Activated B cell treated with CpG ODN at 0.5 μM for 24 hours (primary cell): ENCODE measurements around the gene ZER1. TPM values are rescaled to one million over a fixed set of nuclear protein-coding genes. Genes with fewer than 3 reads are reported as not detected.

Experiments
- ATAC-seq: fragments of 200-7000 bp; cut with Tn5 transposase; one replicate; pipeline ENCODE4 v1.10.0; 2021; ENCODE audit warnings: low read depth, mild to moderate bottlenecking, moderate library complexity
- CTCF ChIA-PET: fragments of 350-600 bp; sonication (Branson Sonifier 250); formaldehyde crosslinking; loops from one replicate; lab custom pipeline; 2021; ENCODE audit warnings: antibody characterized with exemption; lab: Charles Lee
- POLR2A ChIA-PET: fragments of 350-600 bp; sonication (Branson Sonifier 250); formaldehyde crosslinking; loops from one replicate; lab custom pipeline; 2021; ENCODE audit warnings: antibody characterized with exemption; lab: Charles Lee
- DNase-seq: peaks from one replicate; pipeline ENCODE4 v3.0.0; 2022
- H3K27ac Mint-ChIP-seq: one replicate; pipeline ENCODE4 v1.8.0; 2020; ENCODE audit warnings: mixed read lengths
- H3K27me3 Mint-ChIP-seq: one replicate; pipeline ENCODE4 v1.8.0; 2021; ENCODE audit warnings: mixed read lengths
- H3K36me3 Mint-ChIP-seq: one replicate; pipeline ENCODE4 v1.8.0; 2021; ENCODE audit warnings: low read depth, mixed read lengths
- H3K4me1 Mint-ChIP-seq: one replicate; pipeline ENCODE4 v1.8.0; 2021; ENCODE audit warnings: mixed read lengths
- H3K4me3 Mint-ChIP-seq: one replicate; pipeline ENCODE4 v1.8.0; 2020; ENCODE audit warnings: mild to moderate bottlenecking, mixed read lengths
- H3K9me3 Mint-ChIP-seq: one replicate; pipeline ENCODE4 v1.8.0; 2020; ENCODE audit warnings: mixed read lengths
- intact Hi-C: fragments of 100-400 bp; cut with micrococcal nuclease; formaldehyde crosslinking; loops from one replicate; pipeline ENCODE4 v1.15.1; 2024
- total RNA-seq: library from RNA; stranded (reverse); gene quantifications from 2 replicates; pipeline ENCODE4 v1.2.3, GENCODE V29; 2022
- TF ChIP-seq, protein P1 (sequence below): fragments of 200-600 bp; IDR thresholded peaks from one replicate; pipeline ENCODE4 v1.8.0; 2022; ENCODE audit warnings: antibody characterized with exemption, mild to moderate bottlenecking

ZER1 gene
- total RNA-seq, 1 donor from 2014 or later = 26.0 TPM

DNA sequence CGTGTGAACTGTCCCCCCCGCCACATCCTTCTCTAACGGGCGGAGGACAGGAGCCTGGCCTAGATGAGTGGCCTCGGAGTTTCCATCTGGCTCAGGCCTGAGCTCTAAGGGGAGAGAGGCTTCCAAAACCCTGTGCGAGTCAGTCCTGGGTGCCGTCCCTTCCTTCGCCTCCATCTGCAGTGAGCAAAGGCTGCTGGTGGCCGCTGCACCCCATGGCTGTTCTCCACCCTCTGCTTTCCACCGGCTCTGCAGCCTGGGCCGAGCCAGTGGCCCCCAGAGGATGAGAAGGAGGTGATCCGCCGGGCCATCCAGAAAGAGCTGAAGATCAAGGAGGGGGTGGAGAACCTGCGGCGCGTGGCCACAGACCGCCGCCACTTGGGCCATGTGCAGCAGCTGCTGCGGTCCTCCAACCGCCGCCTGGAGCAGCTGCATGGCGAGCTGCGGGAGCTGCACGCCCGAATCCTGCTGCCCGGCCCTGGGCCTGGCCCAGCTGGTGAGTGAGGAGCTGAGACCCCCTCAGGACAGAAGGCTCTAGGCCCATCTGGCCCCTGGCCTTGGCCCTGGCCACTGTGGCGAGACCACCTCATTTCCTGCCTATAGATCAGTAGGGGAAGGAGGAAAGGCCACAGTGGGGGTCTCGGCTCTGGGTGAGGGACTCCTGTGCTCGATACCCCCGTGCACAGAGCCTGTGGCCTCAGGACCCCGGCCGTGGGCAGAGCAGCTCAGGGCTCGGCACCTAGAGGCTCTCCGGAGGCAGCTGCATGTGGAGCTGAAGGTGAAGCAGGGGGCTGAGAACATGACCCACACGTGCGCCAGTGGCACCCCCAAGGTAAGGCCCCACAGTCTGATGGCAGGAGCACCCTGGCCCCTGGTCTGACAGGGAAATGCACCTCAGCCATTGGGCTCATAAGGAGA lies 66.4 kb downstream of the ZER1 start:
- ChIA-PET CTCF (no interaction called here), POLR2A (interaction anchor here (0.9 to 1.2 kb wide), 2 partner anchors 17 to 19 kb away, joined by 3 read pairs; partner anchors contain the start of gene ZDHHC12)
- ATAC-seq = no peak
- no peaks in the 10 kb centered on the region for H3K36me3 Mint-ChIP-seq
- H3K4me1 Mint-ChIP-seq = peaks cover 13% of the 10 kb centered on the region
- H3K27ac Mint-ChIP-seq = no peak overlapping the region
- H3K27me3 Mint-ChIP-seq = no peaks in the 10 kb centered on the region
- H3K4me3 Mint-ChIP-seq = no peak overlapping the region
- TF ChIP-seq, protein P1, sequence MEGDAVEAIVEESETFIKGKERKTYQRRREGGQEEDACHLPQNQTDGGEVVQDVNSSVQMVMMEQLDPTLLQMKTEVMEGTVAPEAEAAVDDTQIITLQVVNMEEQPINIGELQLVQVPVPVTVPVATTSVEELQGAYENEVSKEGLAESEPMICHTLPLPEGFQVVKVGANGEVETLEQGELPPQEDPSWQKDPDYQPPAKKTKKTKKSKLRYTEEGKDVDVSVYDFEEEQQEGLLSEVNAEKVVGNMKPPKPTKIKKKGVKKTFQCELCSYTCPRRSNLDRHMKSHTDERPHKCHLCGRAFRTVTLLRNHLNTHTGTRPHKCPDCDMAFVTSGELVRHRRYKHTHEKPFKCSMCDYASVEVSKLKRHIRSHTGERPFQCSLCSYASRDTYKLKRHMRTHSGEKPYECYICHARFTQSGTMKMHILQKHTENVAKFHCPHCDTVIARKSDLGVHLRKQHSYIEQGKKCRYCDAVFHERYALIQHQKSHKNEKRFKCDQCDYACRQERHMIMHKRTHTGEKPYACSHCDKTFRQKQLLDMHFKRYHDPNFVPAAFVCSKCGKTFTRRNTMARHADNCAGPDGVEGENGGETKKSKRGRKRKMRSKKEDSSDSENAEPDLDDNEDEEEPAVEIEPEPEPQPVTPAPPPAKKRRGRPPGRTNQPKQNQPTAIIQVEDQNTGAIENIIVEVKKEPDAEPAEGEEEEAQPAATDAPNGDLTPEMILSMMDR = no peak
- H3K9me3 Mint-ChIP-seq = no peaks in the 10 kb centered on the region
- DNase-seq = no peak
- intact Hi-C loops = loop anchor here (10.0 kb wide), 1 partner anchor 239 kb away; the partner anchor contains the start of genes DOLK and NUP188

DNA sequence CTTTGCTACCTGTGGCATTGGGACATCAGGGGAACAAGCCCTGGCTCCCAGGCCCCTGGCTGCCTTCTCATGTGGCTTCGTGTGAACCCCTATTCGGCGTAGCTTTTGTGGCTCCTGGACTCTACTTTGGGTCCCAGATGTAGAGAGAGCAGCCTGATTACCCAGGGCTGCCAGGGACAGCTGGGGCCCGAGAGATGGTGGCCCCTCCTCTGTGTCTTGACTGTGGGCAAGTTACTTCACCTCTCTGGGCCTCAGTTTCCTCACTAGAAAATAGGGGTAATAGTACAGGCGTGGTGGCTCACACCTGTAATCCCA lies 67.4 kb downstream of the ZER1 start:
- Mint-ChIP-seq H3K9me3 (no peaks in the 10 kb centered on the region), H3K4me1 (peaks cover 13% of the 10 kb centered on the region), H3K27ac (no peak overlapping the region), H3K4me3 (peak overlapping the region; percentile 52), H3K36me3 (no peaks in the 10 kb centered on the region), H3K27me3 (no peaks in the 10 kb centered on the region)
- TF ChIP-seq, protein P1 = no peak
- ATAC-seq (no peak), DNase-seq (no peak)
- CTCF ChIA-PET = interaction anchor here (0.9 to 1.0 kb wide), 2 partner anchors 10 to 20 kb away, joined by 3 read pairs; no protein-coding TSS in a partner anchor
- intact Hi-C loops = loop anchor here (5.0 to 10.0 kb wide), 2 partner anchors 113 to 240 kb away; partner anchors contain the start of genes DOLK, ENDOG and NUP188
- POLR2A ChIA-PET = interaction anchor here (0.9 to 1.2 kb wide), 4 partner anchors 18 to 20 kb away, joined by 3 to 4 read pairs (median 4); partner anchors contain the start of gene ZDHHC12

DNA sequence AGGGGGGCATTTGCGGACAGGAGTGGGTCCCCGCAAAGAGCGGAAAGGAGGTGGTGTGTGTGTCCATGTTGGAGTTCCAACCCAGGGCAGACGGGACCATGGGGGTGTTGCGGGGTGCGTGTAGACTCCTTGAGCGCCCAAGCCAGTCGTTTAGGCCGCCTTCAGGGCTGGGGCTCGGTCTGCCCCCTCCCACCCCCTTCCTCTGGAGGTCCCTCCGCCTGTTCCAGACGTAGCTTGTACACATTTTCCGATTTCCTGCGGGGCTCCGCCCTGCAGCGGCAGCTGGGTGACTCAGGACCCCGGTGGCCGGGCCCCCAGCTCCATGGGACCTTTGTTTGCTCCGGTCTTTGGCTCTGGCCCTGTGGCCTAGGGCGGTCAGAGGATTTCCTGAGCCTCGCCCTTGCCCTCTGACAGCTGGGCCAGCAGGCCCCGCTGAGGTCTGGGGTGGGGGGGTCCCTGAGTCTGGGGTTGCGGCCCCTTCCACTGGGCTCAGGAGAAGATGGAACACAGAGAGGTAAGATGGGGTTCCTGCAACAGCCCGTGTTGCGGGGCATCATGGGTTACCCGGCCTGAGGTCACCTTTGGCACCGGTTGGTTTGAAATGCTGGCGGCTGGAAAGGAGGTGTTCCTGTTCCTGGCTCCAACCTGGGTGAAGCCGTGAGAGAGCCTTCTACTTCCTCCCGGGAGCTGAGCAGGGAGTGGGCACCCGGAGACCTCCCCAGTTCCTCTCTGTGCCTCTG lies 67.9 kb downstream of the ZER1 start:
- ChIA-PET POLR2A (interaction anchor here (0.5 to 1.3 kb wide), 5 partner anchors 10 to 30 kb away, joined by 4 to 8 read pairs (median 4); partner anchors contain the start of gene ZDHHC12), CTCF (interaction anchor here (0.9 to 1.0 kb wide), 2 partner anchors 10 to 19 kb away, joined by 3 read pairs; no protein-coding TSS in a partner anchor)
- TF ChIP-seq, protein P1 = no peak
- DNase-seq (no peak), ATAC-seq (no peak)
- intact Hi-C loops = loop anchor here (2.0 to 10.0 kb wide), 3 partner anchors 19 to 241 kb away; partner anchors contain the start of genes DOLK, ENDOG and NUP188
- no peak overlapping the region for H3K27ac Mint-ChIP-seq
- H3K4me3 Mint-ChIP-seq = peak overlapping the region; percentile 85
- H3K4me1 Mint-ChIP-seq = peaks cover 13% of the 10 kb centered on the region
- no peaks in the 10 kb centered on the region for H3K27me3 Mint-ChIP-seq
- no peaks in the 10 kb centered on the region for H3K36me3 Mint-ChIP-seq
- H3K9me3 Mint-ChIP-seq = no peaks in the 10 kb centered on the region

DNA sequence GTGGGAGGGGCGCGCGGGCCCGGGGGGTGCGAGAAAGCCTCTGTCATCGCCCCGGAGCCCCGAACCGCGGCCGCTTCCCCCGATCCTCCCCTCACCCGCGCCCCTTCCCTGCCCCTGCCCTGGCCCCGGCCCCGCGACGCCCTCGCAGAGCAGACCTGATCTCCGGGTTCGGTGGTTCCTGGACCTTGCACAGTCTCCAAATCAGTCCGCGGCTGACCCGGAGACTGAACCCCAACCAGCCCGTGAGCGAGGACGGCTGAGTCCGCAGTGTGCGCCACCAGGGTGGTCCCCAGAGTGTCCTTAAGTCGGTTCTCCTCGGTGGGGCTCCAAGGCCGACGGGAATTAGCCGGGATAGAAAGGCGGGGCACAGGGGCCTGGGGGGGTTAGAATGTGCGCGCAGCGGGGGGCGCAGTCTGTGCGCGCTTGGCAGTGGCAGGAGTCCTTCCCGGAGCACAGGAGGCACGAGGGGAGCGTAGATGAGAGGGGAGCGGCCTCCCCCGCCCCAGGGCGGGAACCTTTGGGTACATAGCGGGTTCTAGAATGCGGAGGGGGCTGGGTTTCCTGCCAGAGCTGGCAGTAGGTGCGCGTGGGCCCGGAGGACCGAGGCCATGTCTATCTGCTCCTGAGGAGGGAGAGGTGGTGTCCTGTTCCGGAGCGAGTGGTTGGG lies 68.6 kb downstream of the ZER1 start:
- CTCF ChIA-PET = interaction anchor here (1.0 kb wide), 1 partner anchor 18 kb away, joined by 3 read pairs; no protein-coding TSS in a partner anchor
- Mint-ChIP-seq H3K9me3 (no peaks in the 10 kb centered on the region), H3K27me3 (no peaks in the 10 kb centered on the region), H3K4me1 (peaks cover 13% of the 10 kb centered on the region), H3K27ac (peak overlapping the region; percentile 24), H3K4me3 (peak overlapping the region; percentile 85), H3K36me3 (no peaks in the 10 kb centered on the region)
- ATAC-seq (peak; percentile 47), DNase-seq (peak; percentile 41)
- intact Hi-C loops = loop anchor here (1.0 to 10.0 kb wide), 7 partner anchors 14 to 242 kb away; partner anchors contain the start of genes DOLK, DYNC2I2, ENDOG and NUP188
- TF ChIP-seq, protein P1 = no peak
- POLR2A ChIA-PET = interaction anchor here (0.5 to 1.3 kb wide), 6 partner anchors 9 to 30 kb away, joined by 4 to 8 read pairs (median 4); partner anchors contain the start of gene ZDHHC12
